NCI-H2081 (cell line): ENCODE data around the gene PHACTR1.

Experiments
- DNase-seq, 2 experiments: peaks; one replicate each; lab custom pipeline; 2025; lab: John Stamatoyannopoulos, UW

Gene PHACTR1

GRCh38 chr6:12848964-12849808 is 132.6 kb downstream of the PHACTR1 start:
- no peak for DNase-seq

GRCh38 chr6:12849809-12850198 is 133.2 kb downstream of the PHACTR1 start:
- no peak for DNase-seq

GRCh38 chr6:12851123-12851695 is 134.6 kb downstream of the PHACTR1 start:
- DNase-seq, result no peak

- DNase-seq, result no peak
Measured at GRCh38 chr6:12861603-12862002, 145.0 kb downstream of the PHACTR1 start.

- no peak for DNase-seq
Measured at GRCh38 chr6:12865117-12865516, 148.6 kb downstream of the PHACTR1 start.

GRCh38 chr6:12865671-12866181 is 149.2 kb downstream of the PHACTR1 start:
- DNase-seq, result no peak

GRCh38 chr6:12866422-12867029 is 150.0 kb downstream of the PHACTR1 start:
- DNase-seq, result peak in 1 of 2 experiments; percentile 30

- DNase-seq, result peak in 1 of 2 experiments; percentile 13
Measured at GRCh38 chr6:12869816-12870432, 153.4 kb downstream of the PHACTR1 start.

GRCh38 chr6:12873691-12874090 is 157.1 kb downstream of the PHACTR1 start:
- peak in 1 of 2 experiments; percentile 11 for DNase-seq

GRCh38 chr6:12875051-12875450 is 158.5 kb downstream of the PHACTR1 start:
- DNase-seq, result no peak

GRCh38 chr6:12878741-12879140 is 162.2 kb downstream of the PHACTR1 start:
- DNase-seq, result no peak

GRCh38 chr6:12882761-12883290 is 166.3 kb downstream of the PHACTR1 start:
- DNase-seq, result peak; percentile 46 to 79

- no peak for DNase-seq
Measured at GRCh38 chr6:12884983-12885382, 168.4 kb downstream of the PHACTR1 start.

GRCh38 chr6:12886961-12887775 is 170.6 kb downstream of the PHACTR1 start:
- no peak for DNase-seq

GRCh38 chr6:12890171-12890790 is 173.7 kb downstream of the PHACTR1 start:
- no peak for DNase-seq

- DNase-seq, result no peak
Measured at GRCh38 chr6:12891595-12891994, 175.0 kb downstream of the PHACTR1 start.

GRCh38 chr6:12892151-12892550 is 175.6 kb downstream of the PHACTR1 start:
- no peak for DNase-seq

GRCh38 chr6:12893036-12893435 is 176.5 kb downstream of the PHACTR1 start:
- DNase-seq, result peak in 1 of 2 experiments; percentile 19

GRCh38 chr6:12895721-12896120 is 179.2 kb downstream of the PHACTR1 start:
- no peak for DNase-seq

- no peak for DNase-seq
Measured at GRCh38 chr6:12896208-12896733, 179.7 kb downstream of the PHACTR1 start.
